Neural cell (in vitro differentiated cells): ENCODE results near the gene ADGRG6. TPM values are rescaled to one million over a fixed set of nuclear protein-coding genes. Genes with fewer than 3 reads are reported as not detected.

Source experiments
- H2AFZ ChIP-seq: fragments of 200-600, 300-800 bp; sonication (generic), shearing (Covaris generic); 2 replicates; pipeline ENCODE4 v1.6.0; 2014; ENCODE audit warnings: low read depth, mild to moderate bottlenecking, antibody characterized with exemption, low read length, moderate library complexity
- H3F3A ChIP-seq: fragments of 200-600 bp; shearing (Covaris generic); 2 replicates; pipeline ENCODE4 v1.6.1; 2016; ENCODE audit warnings: mild to moderate bottlenecking, moderate library complexity, mixed read lengths, antibody characterized with exemption, low read length; ENCODE audit not compliant: insufficient read depth, poor library complexity, severe bottlenecking
- H3K27ac ChIP-seq: fragments of 200-600, 300-800 bp; sonication (generic), shearing (Covaris generic); 2 replicates; pipeline ENCODE4 v1.5.1; 2014; ENCODE audit warnings: mild to moderate bottlenecking, low read length, moderate library complexity
- H3K27me3 ChIP-seq: fragments of 300-800, 200-600 bp; sonication (generic), shearing (Covaris generic); 2 replicates; pipeline ENCODE4 v1.6.0; 2014; ENCODE audit warnings: mild to moderate bottlenecking, low read depth, low read length, moderate library complexity; ENCODE audit not compliant: insufficient read depth
- H3K36me3 ChIP-seq: fragments of 300-800, 200-600 bp; sonication (generic), shearing (Covaris generic); 2 replicates; pipeline ENCODE4 v1.5.1; 2014; ENCODE audit warnings: mild to moderate bottlenecking, antibody characterized with exemption, low read length, moderate library complexity; ENCODE audit not compliant: insufficient read depth
- H3K4me2 ChIP-seq: fragments of 300-800, 200-600 bp; sonication (generic), shearing (Covaris generic); 2 replicates; pipeline ENCODE4 v1.6.0; 2014; ENCODE audit warnings: mild to moderate bottlenecking, low read length
- H3K4me3 ChIP-seq: fragments of 300-800, 200-600 bp; sonication (generic), shearing (Covaris generic); 2 replicates; pipeline ENCODE4 v1.5.1; 2014; ENCODE audit warnings: mild to moderate bottlenecking, low read length, moderate library complexity
- H3K79me2 ChIP-seq: fragments of 200-600 bp; shearing (Covaris generic); replicated peaks from 2 replicates; pipeline ENCODE4 v1.6.0; 2014; ENCODE audit warnings: mild to moderate bottlenecking, low read length, moderate library complexity; ENCODE audit not compliant: insufficient read depth
- H3K9ac ChIP-seq: fragments of 300-800, 200-600 bp; sonication (generic), shearing (Covaris generic); 2 replicates; pipeline ENCODE4 v1.6.1; 2016; ENCODE audit warnings: mild to moderate bottlenecking, low read length, mixed read lengths
- H3K9me2 ChIP-seq: fragments of 200-600 bp; shearing (Covaris generic); 2 replicates; pipeline ENCODE4 v1.6.1; 2016; ENCODE audit warnings: mild to moderate bottlenecking, low read length, mixed read lengths; ENCODE audit not compliant: insufficient read depth
- H3K9me3 ChIP-seq: fragments of 200-600, 300-800 bp; sonication (generic), shearing (Covaris generic); 2 replicates; pipeline ENCODE4 v1.6.1; 2016; ENCODE audit warnings: mild to moderate bottlenecking, mixed run types, low read length, moderate library complexity, mixed read lengths
- H4K20me1 ChIP-seq: fragments of 200-600 bp; shearing (Covaris generic); 2 replicates; pipeline ENCODE4 v1.6.1; 2016; ENCODE audit warnings: mild to moderate bottlenecking, mixed run types; ENCODE audit not compliant: insufficient read depth
- CTCF ChIP-seq: fragments of 450-650 bp; IDR thresholded peaks from 2 replicates; pipeline ENCODE4 v1.5.1; 2014; ENCODE audit warnings: antibody characterized with exemption, mild to moderate bottlenecking, moderate library complexity; ENCODE audit not compliant: poor library complexity, severe bottlenecking
- EP300 ChIP-seq: fragments of 450-650 bp; conservative IDR thresholded peaks from 2 replicates; pipeline ENCODE4 v1.6.1; 2014; ENCODE audit warnings: antibody characterized with exemption, mild to moderate bottlenecking, moderate library complexity; ENCODE audit not compliant: poor library complexity, severe bottlenecking
- EZH2 ChIP-seq: fragments of 200-600, 300-800 bp; shearing (Covaris generic), sonication (generic); IDR thresholded peaks from 2 replicates; pipeline ENCODE4 v1.6.1; 2014; ENCODE audit warnings: antibody characterized with exemption, low read length, borderline replicate concordance, mild to moderate bottlenecking; ENCODE audit not compliant: insufficient read depth, poor library complexity, severe bottlenecking
- MXI1 ChIP-seq: fragments of 450-650 bp; conservative IDR thresholded peaks from 2 replicates; pipeline ENCODE4 v1.6.1; 2014; ENCODE audit warnings: antibody characterized with exemption, mild to moderate bottlenecking; ENCODE audit not compliant: poor library complexity, severe bottlenecking
- POLR2AphosphoS5 ChIP-seq: IDR thresholded peaks from 2 replicates; pipeline ENCODE4 v1.6.1; 2012
- RAD21 ChIP-seq: fragments of 450-650 bp; conservative IDR thresholded peaks from 2 replicates; pipeline ENCODE4 v1.6.1; 2014; ENCODE audit warnings: antibody characterized with exemption, mild to moderate bottlenecking, moderate library complexity
- REST ChIP-seq: IDR thresholded peaks from 2 replicates; pipeline ENCODE4 v1.6.1; 2012; ENCODE audit warnings: borderline replicate concordance
- SMC3 ChIP-seq: fragments of 450-650 bp; conservative IDR thresholded peaks from 2 replicates; pipeline ENCODE4 v1.6.1; 2014; ENCODE audit warnings: antibody characterized with exemption, mild to moderate bottlenecking, moderate library complexity; ENCODE audit not compliant: poor library complexity
- TAF1 ChIP-seq: IDR thresholded peaks from 2 replicates; pipeline ENCODE4 v1.6.1; 2012; ENCODE audit warnings: low read depth
- polyA plus RNA-seq: library from polyadenylated mRNA; depleted of rRNA; stranded (reverse); fragments of >200 nt; gene quantifications from 2 replicates; pipeline ENCODE4 v1.2.3, GENCODE V29; 2014

Gene ADGRG6
- polyA plus RNA-seq, 1 donor from 2014 or later = 0.37 TPM

GRCh38 chr6:142328070-142328469 is 26.3 kb downstream of the ADGRG6 start:
- no peak overlapping the region for H3K4me3 ChIP-seq
- no peak overlapping the region for H3K4me2 ChIP-seq
- no peaks in the 10 kb centered on the region for H3K36me3 ChIP-seq
- no peaks in the 10 kb centered on the region for H3K9me3 ChIP-seq
- no peak for TF ChIP-seq TAF1
- TF ChIP-seq SMC3 = no peak
- no peak for TF ChIP-seq CTCF
- no peak for TF ChIP-seq EP300
- no peak for TF ChIP-seq POLR2AphosphoS5
- TF ChIP-seq EZH2 = no peak
- no peak for TF ChIP-seq MXI1
- no peak for TF ChIP-seq RAD21
- TF ChIP-seq REST = no peak
- no peaks in the 10 kb centered on the region for H3F3A ChIP-seq
- H3K27me3 ChIP-seq = no peaks in the 10 kb centered on the region
- H3K27ac ChIP-seq = no peak overlapping the region
- H3K9ac ChIP-seq = no peak overlapping the region
- H2AFZ ChIP-seq = no peak overlapping the region
- H3K79me2 ChIP-seq = no peaks in the 10 kb centered on the region
- no peaks in the 10 kb centered on the region for H4K20me1 ChIP-seq
- no peaks in the 10 kb centered on the region for H3K9me2 ChIP-seq

- H3K9ac ChIP-seq = no peak overlapping the region
- no peak overlapping the region for H2AFZ ChIP-seq
- H3K27ac ChIP-seq = no peak overlapping the region
- no peak overlapping the region for H3K4me3 ChIP-seq
- H3K9me2 ChIP-seq = no peaks in the 10 kb centered on the region
- no peaks in the 10 kb centered on the region for H4K20me1 ChIP-seq
- TF ChIP-seq EP300 (no peak), POLR2AphosphoS5 (no peak), CTCF (no peak), MXI1 (no peak), REST (no peak), TAF1 (no peak), SMC3 (no peak), RAD21 (no peak), EZH2 (no peak)
- no peaks in the 10 kb centered on the region for H3K27me3 ChIP-seq
- no peak overlapping the region for H3K4me2 ChIP-seq
- H3F3A ChIP-seq = no peaks in the 10 kb centered on the region
- H3K9me3 ChIP-seq = no peaks in the 10 kb centered on the region
- no peaks in the 10 kb centered on the region for H3K79me2 ChIP-seq
- no peaks in the 10 kb centered on the region for H3K36me3 ChIP-seq
Observed at GRCh38 chr6:142329486-142330113, 27.8 kb downstream of the ADGRG6 start.
